Measurements from ENCODE around the gene IMMP1L.

DNA sequence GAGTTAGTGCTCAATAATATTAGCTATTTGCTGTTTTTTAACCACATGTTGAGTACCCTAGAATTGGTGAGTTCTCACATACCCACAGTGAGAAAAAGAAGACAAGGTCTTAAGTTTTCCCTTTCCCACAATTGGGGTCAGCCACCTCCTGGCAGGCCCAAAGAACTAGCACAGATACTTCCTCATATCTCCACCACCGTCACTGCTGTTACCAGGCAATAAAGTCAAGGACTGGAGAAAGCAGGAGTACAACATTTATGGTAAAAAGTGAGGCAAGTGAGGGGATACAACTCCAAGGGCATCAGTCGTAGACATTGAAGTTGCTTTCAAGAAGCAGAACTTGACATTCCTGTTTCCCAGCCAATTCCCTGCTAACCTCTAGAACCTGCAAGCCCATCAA lies 19.8 kb upstream of the IMMP1L start:
- TF ChIP-seq ELF4 (IDR thresholded peaks at IDR 0.05) = no peak
- TF ChIP-seq L3MBTL2 (conservative IDR thresholded peaks at IDR 0.05) = no peak
- TF ChIP-seq SP1 (IDR thresholded peaks at IDR 0.05) = no peak
- TF ChIP-seq SUZ12 (IDR thresholded peaks at IDR 0.05) = no peak
- TF ChIP-seq TARDBP (IDR thresholded peaks at IDR 0.05) = no peak
- TF ChIP-seq NFRKB (IDR thresholded peaks at IDR 0.05) = no peak
- TF ChIP-seq FOXM1 (IDR thresholded peaks at IDR 0.05; ENCODE audit: borderline replicate concordance) = no peak
- TF ChIP-seq FOXK2 (IDR thresholded peaks at IDR 0.05) = no peak
- TF ChIP-seq CTBP1 (IDR thresholded peaks at IDR 0.05; ENCODE audit: borderline replicate concordance) = no peak
- TF ChIP-seq ZNF384 (IDR thresholded peaks at IDR 0.05) = no peak
- TF ChIP-seq, protein P1, sequence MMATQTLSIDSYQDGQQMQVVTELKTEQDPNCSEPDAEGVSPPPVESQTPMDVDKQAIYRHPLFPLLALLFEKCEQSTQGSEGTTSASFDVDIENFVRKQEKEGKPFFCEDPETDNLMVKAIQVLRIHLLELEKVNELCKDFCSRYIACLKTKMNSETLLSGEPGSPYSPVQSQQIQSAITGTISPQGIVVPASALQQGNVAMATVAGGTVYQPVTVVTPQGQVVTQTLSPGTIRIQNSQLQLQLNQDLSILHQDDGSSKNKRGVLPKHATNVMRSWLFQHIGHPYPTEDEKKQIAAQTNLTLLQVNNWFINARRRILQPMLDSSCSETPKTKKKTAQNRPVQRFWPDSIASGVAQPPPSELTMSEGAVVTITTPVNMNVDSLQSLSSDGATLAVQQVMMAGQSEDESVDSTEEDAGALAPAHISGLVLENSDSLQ (IDR thresholded peaks at IDR 0.05) = no peak
- no peak for TF ChIP-seq BHLHE40 (IDR thresholded peaks at IDR 0.05; ENCODE audit: borderline replicate concordance)
- no peak for TF ChIP-seq HDGF (IDR thresholded peaks at IDR 0.05; ENCODE audit: borderline replicate concordance)

Data from HEK293T (cell line).